Naive B cell (primary cell): ENCODE measurements around the gene GPR152. TPM values are rescaled to one million over a fixed set of nuclear protein-coding genes. Genes with fewer than 3 reads are reported as not detected.
A peak's percentile ranks its signal among the peaks of the same experiment; 100 is the strongest.

Experiments used
- ATAC-seq, 2 donors: fragments of 150-1000 bp; cut with Tn5 transposase; 2 replicates each; pipeline ENCODE4 v1.10.0; 2021; ENCODE audit warnings: low read depth in 2 of 2, mild to moderate bottlenecking in 2 of 2, moderate library complexity in 2 of 2
- DNase-seq: peaks from one replicate; pipeline ENCODE4 v3.0.0; 2022
- H3K27ac Mint-ChIP-seq, 6 donors: one replicate each; pipeline ENCODE4 v1.8.0; 2020 to 2022; ENCODE audit warnings: mild to moderate bottlenecking in 6 of 6, mixed read lengths in 6 of 6, moderate library complexity in 5 of 6, inconsistent platforms in 2 of 6
- H3K27me3 Mint-ChIP-seq, 3 donors: one replicate each; pipeline ENCODE4 v1.8.0; 2021 to 2022; ENCODE audit warnings: mixed read lengths in 3 of 3, mild to moderate bottlenecking in 1 of 3
- H3K36me3 Mint-ChIP-seq, 2 donors: one replicate each; pipeline ENCODE4 v1.8.0; 2020 to 2022; ENCODE audit warnings: mixed read lengths in 2 of 2, inconsistent platforms in 1 of 2, mild to moderate bottlenecking in 1 of 2
- H3K4me1 Mint-ChIP-seq, 3 donors: one replicate each; pipeline ENCODE4 v1.8.0; 2020 to 2022; ENCODE audit warnings: mixed read lengths in 3 of 3, inconsistent platforms in 1 of 3, mild to moderate bottlenecking in 1 of 3, moderate library complexity in 1 of 3
- H3K4me3 Mint-ChIP-seq, 8 donors: one replicate each; pipeline ENCODE4 v1.8.0; 2020 to 2022; ENCODE audit warnings: mild to moderate bottlenecking in 8 of 8, mixed read lengths in 8 of 8, moderate library complexity in 8 of 8, inconsistent platforms in 2 of 8
- H3K9me3 Mint-ChIP-seq, 7 donors: one replicate each; pipeline ENCODE4 v1.8.0; 2020 to 2022; ENCODE audit warnings: mixed read lengths in 7 of 7, mild to moderate bottlenecking in 5 of 7, inconsistent platforms in 2 of 7, moderate library complexity in 1 of 7
- polyA plus RNA-seq, 6 donors: library from polyadenylated mRNA; unstranded; fragments of 300-500 nt; fragmentation: Illumina TruSeq; gene quantifications; one replicate each; pipeline ENCODE4 v1.2.3, GENCODE V29; 2021; ENCODE audit warnings: low read depth in 6 of 6

The GPR152 gene
- polyA plus RNA-seq, 6 donors from 2014 or later = 1.1 to 2.5 (median 1.7) TPM; not detected in 1

DNA sequence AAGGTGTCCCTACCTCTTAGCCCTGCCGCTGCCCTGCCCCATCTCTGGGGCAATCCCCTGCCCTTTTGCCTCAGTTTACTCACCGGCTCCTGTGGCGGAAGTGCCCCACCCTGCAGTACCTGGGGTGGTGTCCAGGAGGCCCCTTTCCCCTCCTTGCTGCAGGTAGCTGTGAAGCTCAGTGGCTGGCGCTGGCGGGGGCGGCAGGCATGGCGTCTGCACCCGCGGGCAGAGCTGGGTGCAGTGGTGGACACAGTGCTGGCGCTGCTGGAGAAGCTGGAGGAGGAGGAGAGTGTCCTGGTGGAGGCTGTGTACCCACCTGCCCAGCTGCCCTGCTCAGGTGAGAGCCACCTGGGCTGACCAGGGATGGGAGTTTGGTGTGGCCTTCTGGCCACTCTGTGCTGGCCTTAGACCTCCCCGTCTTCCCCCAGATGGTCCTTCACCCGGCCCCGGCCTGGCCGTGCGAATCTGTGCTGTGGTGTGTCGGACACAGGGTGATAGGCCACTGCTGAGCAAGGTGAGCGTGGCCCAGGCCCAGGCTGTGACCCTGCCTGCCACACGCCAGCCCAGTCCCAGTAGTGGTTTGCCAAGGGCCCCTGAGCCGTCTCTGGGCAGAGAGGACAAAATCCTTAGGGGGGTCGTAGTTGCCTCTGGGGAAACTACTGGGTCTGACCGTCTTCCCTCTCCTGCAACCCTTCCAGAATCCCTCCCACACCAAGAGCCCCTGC lies 33.0 kb downstream of the GPR152 start:
- Mint-ChIP-seq H3K27ac (peak overlapping the region in 5 of 6 donors; percentile 83 to 97 (median 89)), H3K4me3 (peak overlapping the region; percentile 84 to 91 (median 86)), H3K4me1 (peaks cover 57 to 67% (median 60%) of the 10 kb centered on the region in 3 donors), H3K36me3 (no peaks in the 10 kb centered on the region), H3K9me3 (no peaks in the 10 kb centered on the region), H3K27me3 (no peaks in the 10 kb centered on the region)
- ATAC-seq (no peak), DNase-seq (no peak)

DNA sequence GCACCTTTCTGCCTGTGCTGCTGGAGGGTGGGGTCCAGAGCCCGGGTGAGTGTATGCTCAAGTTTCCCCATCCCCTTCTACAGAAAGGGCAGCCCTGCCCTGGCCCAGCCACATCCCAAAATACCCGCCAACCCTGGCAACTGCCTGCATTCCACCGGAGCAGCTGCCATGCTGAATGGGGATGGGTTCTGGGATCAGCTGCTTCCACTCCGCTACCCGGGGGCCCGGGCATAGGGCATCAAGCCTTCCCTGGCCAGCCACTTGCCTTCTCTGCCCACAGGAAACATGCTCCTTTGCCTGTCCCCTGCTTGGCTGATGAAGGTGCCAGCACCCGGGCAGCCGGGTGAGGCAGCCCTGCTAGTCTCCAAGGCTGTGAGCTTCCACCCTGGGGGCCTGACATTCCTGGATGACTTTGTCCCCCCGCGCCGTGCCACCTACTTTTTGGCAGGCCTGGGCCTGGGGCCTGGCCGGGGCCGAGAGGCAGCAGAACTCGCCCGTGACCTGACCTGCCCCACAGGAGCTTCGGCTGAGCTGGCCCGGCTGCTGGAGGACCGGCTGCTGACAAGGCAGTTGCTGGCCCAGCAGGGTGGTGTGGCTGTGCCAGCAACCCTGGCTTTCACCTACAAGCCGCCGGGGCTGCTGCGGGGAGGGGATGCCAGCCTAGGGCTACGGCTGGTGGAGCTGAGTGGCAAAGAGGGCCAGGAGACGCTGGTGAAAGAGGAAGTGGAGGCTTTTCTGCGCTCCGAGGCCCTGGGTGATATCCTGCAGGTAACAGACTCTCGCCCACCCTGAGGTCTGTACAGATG lies 33.9 kb downstream of the GPR152 start:
- Mint-ChIP-seq H3K36me3 (no peaks in the 10 kb centered on the region), H3K4me1 (peaks cover 59 to 74% (median 65%) of the 10 kb centered on the region in 3 donors), H3K4me3 (peak overlapping the region; percentile 84 to 88 (median 85)), H3K27me3 (no peaks in the 10 kb centered on the region), H3K9me3 (no peaks in the 10 kb centered on the region), H3K27ac (peak overlapping the region in 5 of 6 donors; percentile 83 to 97 (median 89))
- peak; percentile 85 for DNase-seq
- ATAC-seq = peak; percentile 63 to 65

DNA sequence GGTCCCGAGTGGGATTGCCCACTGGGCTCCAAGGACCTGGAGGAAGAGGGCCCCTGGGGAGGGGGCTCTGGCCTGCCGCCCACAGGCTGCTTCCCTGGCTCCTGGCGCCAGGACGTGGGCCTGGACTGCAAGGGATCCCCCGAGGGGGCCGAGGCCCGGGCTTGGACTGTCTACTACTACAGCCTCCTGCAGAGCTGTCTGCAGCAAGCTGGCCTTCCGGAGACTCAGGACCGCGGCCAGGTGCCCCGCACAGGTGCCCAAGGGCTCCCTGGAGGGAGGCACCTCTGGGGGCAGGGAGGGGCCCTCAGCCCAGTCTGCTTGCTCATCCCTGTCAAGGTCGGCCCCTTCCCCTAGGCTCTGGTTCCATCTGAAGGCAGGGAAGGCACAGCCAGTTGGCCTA lies 35.1 kb downstream of the GPR152 start:
- no peaks in the 10 kb centered on the region for H3K9me3 Mint-ChIP-seq
- DNase-seq (no peak), ATAC-seq (no peak)
- H3K27ac Mint-ChIP-seq = peak overlapping the region in 3 of 6 donors; percentile 41 to 87 (median 83)
- peaks cover 63 to 78% (median 71%) of the 10 kb centered on the region in 3 donors for H3K4me1 Mint-ChIP-seq
- peak overlapping the region in 7 of 8 donors; percentile 35 to 90 (median 86) for H3K4me3 Mint-ChIP-seq
- no peaks in the 10 kb centered on the region for H3K36me3 Mint-ChIP-seq
- H3K27me3 Mint-ChIP-seq = no peaks in the 10 kb centered on the region

DNA sequence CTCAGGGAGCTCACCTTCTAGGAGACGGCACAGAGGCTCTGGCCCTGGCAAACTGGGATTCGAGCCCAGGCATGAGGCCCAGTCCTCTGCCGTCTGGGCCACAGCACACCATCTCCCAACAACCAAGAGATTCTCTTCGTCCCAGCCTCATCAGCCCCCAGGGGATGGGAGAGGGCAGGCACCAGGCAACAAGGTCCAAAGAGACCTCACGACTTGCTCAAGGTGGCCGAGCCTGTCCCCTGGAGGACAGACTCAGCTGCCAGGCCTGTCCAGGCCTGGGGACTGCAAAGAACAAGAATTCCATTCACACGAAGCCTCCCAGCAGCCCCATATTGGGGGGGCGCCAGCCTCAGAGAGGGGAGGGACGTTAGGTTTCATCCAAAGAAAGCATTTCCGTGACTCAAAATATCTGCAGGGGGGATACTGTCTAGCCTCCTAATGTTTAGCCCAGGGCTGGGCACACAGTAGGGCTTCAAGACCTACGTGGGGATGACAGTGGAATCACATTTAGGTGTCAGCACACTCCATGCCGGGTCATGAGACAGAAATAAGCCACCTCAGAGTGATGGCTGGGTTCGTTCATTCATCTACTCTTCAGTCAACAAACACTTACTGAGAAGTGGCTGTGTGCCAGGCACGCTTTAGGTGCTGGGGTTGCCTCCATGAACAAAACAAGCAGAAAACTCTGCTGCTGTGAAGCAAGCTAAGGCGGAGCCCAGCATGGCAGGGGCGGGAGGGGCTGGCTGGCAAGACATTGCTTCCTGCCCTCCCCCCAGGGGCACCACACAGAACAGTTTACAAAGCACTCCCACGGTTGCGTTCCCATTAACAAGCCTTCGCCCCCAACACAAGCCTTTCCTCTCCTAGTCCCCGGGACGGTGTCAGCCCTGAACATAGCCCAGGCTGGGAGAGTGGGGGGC lies 35.9 kb downstream of the GPR152 start:
- DNase-seq (peak; percentile 67), ATAC-seq (peak; percentile 22 to 29)
- no peaks in the 10 kb centered on the region for H3K9me3 Mint-ChIP-seq
- no peaks in the 10 kb centered on the region for H3K36me3 Mint-ChIP-seq
- H3K27ac Mint-ChIP-seq = peak overlapping the region; percentile 83 to 95 (median 90)
- H3K4me1 Mint-ChIP-seq = peaks cover 70 to 85% (median 79%) of the 10 kb centered on the region in 3 donors
- no peaks in the 10 kb centered on the region for H3K27me3 Mint-ChIP-seq
- H3K4me3 Mint-ChIP-seq = peak overlapping the region; percentile 84 to 91 (median 86)

DNA sequence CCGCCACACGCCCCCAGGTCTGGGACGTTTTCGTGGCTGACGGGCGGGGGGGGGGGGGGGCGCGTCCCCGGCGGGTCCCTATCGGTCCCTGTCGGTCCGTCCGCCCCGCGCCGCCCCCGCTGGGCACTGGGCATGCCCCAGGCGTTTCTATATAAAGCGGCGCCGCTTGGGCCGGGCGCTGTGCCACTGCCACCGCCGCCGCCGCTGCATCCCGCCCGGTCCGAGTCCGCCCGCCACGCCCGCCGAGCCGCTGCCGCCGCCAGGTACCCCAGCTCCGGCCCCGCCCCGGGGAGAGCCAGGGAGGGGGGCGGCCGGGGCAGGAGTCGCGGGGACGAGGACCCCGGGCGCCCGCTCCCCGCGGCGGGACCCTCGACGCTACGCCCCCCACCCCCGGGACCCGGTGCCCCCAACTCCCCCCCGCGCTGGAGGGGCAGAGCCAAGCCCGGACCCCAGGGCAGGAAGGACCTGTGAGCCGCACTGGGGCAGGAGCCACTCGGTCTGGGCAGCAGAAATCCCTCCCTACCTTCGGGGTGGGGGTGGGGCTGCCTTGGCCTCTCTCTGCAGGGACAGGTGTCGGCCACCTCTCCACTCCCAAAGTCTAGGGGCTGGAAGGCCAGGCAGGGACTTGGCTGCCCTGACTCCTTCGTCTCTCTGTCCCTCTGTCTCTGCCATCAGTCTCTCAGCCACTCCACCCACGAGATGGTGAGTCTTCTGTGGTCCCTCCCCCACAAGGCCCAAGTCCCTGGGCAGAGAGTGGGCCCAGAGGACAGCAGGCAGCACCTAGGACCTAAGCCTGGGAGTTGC lies 36.8 kb downstream of the GPR152 start, which contains the start of gene CARNS1:
Gene CARNS1 (plus strand): TSS at position 178 of the 804 bp plus-strand sequence. CDS start 522 bp downstream, at position 700.
- Mint-ChIP-seq H3K27me3 (no peaks in the 10 kb centered on the region), H3K36me3 (no peaks in the 10 kb centered on the region), H3K4me3 (peak within 1 kb of the TSS; percentile 86 to 98 (median 90)), H3K9me3 (no peaks in the 10 kb centered on the region), H3K4me1 (peaks cover 74 to 89% (median 85%) of the 10 kb centered on the region in 3 donors), H3K27ac (peak within 1 kb of the TSS; percentile 83 to 95 (median 90))
- DNase-seq (no peak), ATAC-seq (no peak)

DNA sequence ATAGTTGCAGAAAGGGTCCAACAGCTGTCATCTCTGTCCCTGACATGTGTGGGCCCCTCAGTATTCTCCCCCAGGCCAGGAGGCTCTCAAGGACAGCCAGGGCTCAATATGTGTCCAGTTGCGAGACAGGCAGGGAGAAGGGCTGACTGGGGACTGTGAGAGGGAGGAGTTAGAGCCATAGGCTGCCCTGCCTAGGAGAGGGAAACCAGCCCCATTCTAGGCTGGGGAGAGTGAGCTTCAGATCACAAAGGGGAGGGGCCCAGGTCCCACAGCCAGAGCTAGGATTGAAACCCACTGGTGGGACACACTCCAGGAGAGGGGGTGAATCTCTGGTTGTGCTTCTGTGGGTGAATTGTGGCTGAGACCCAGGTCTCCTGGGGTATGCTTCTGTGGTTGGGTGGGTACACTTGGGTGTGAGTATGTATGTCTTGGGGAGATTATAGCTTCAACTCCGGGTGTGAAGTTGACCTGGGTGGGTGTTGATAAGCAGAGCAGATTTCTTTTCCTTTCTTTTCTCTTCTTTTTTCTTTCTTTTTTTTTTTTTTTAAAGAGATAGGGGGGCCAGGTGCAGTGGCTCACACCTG lies 39.2 kb downstream of the GPR152 start:
- H3K36me3 Mint-ChIP-seq = no peaks in the 10 kb centered on the region
- peak overlapping the region in 4 of 6 donors; percentile 9 to 73 (median 20) for H3K27ac Mint-ChIP-seq
- no peaks in the 10 kb centered on the region for H3K27me3 Mint-ChIP-seq
- peaks cover 72 to 92% (median 84%) of the 10 kb centered on the region in 3 donors for H3K4me1 Mint-ChIP-seq
- H3K4me3 Mint-ChIP-seq = peak overlapping the region; percentile 68 to 98 (median 78)
- DNase-seq = no peak
- ATAC-seq = no peak
- H3K9me3 Mint-ChIP-seq = no peaks in the 10 kb centered on the region

DNA sequence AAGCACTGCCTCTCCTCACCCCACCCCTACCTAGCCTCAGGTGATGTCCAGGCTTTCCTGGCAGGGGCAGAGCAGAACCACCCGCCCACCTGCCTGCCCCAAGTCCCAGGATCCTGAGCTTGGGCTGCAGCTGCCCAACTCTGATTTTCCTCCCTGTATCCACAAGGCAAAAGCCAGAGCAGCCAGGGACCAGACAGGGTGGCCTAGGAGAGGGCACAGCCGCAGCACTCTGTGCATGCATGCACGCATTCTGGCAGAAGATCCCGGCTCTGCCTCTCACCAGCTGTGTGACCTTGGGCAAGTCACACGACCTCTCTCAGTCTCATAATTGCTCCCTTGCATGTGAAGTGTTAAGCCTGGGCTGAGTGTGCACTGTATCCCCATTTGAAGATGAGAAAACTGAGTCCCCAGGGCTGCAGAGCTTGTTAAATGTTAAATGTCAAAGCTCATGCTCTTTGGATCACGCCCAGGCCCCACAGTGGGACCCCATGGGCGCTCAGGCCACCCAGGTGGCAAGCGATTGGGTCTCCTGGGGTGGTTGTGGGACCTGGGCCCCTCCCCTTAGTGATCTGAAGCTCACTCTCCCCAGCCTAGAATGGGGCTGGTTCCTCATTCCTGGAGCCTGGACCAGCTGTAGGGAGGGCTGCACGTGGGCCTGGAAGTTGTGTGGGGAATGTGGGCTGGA lies 39.9 kb downstream of the GPR152 start:
- Mint-ChIP-seq H3K27ac (peak overlapping the region in 3 of 6 donors; percentile 22 to 57 (median 41)), H3K4me3 (peak overlapping the region; percentile 68 to 98 (median 82)), H3K27me3 (no peaks in the 10 kb centered on the region), H3K36me3 (no peaks in the 10 kb centered on the region), H3K4me1 (peaks cover 72 to 92% (median 84%) of the 10 kb centered on the region in 3 donors), H3K9me3 (no peaks in the 10 kb centered on the region)
- DNase-seq (no peak), ATAC-seq (no peak)

DNA sequence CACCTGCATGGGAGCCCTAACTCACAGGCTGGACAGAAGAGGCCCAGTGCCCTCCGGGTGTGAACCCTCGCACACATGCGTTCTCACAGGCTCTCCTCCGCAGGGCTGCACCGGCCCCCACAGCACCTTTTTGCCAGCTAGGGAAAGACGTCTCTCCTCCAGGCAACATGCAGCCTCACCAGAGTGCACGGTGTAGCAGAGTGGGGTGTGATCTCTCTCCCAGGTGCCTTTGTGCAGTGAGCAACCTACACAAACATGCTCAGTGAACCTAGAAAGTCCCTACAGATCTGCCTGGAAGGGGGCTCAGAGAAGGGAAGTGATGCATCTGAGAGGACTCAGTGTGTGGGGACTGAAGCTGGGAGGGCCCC lies 40.8 kb downstream of the GPR152 start:
- DNase-seq (no peak), ATAC-seq (peak; percentile 10 to 16)
- no peaks in the 10 kb centered on the region for H3K27me3 Mint-ChIP-seq
- H3K9me3 Mint-ChIP-seq = no peaks in the 10 kb centered on the region
- peak overlapping the region; percentile 68 to 98 (median 81) for H3K4me3 Mint-ChIP-seq
- H3K36me3 Mint-ChIP-seq = peaks cover 0 to under 1% of the 10 kb centered on the region in 2 donors
- H3K27ac Mint-ChIP-seq = no peak overlapping the region
- H3K4me1 Mint-ChIP-seq = peaks cover 71 to 92% (median 87%) of the 10 kb centered on the region in 3 donors

DNA sequence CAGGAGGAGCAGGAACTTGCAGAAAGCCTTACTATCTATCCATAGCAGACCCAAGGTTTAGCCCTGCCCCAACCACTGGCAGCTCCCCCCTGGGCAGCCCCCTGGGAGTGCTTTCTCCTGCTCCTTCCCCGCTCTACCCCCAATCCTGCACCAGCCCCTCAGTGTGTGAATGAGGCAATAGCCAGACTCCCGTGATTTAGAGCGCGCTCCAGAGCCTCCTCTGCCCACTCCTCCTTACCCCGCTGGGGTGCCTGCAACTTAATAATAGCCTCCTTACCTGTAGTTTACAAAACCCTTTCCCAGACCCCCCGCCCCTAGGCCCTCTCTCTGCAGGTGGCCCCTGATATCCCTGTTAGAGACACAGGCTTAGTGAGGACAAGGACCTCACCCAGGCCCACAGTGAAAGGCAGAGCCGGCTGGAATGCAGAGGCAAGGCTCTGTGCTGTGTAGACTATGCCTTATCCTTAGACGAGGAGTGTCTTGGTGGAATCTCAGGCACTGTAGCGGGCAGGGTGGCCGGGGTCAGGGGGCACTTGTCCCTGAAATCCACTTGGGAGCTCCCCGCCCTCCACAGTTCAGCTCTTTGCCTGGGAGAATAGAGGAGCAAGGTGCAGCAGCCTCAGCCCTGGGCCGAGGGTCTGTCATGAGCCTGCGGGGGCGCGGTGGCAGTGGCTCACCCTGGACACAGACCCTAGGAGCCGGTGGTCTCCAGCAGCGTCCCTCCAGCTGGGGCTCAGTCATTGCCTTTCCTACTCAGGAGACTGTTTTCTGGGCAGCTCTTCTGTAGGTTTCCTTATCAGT lies 41.3 kb downstream of the GPR152 start:
- ATAC-seq (no peak), DNase-seq (no peak)
- H3K9me3 Mint-ChIP-seq = no peaks in the 10 kb centered on the region
- H3K27ac Mint-ChIP-seq = peak overlapping the region in 5 of 6 donors; percentile 63 to 87 (median 78)
- peaks cover 71 to 92% (median 85%) of the 10 kb centered on the region in 3 donors for H3K4me1 Mint-ChIP-seq
- H3K27me3 Mint-ChIP-seq = no peaks in the 10 kb centered on the region
- H3K4me3 Mint-ChIP-seq = peak overlapping the region; percentile 68 to 98 (median 84)
- H3K36me3 Mint-ChIP-seq = peaks cover 0 to 6% of the 10 kb centered on the region in 2 donors

DNA sequence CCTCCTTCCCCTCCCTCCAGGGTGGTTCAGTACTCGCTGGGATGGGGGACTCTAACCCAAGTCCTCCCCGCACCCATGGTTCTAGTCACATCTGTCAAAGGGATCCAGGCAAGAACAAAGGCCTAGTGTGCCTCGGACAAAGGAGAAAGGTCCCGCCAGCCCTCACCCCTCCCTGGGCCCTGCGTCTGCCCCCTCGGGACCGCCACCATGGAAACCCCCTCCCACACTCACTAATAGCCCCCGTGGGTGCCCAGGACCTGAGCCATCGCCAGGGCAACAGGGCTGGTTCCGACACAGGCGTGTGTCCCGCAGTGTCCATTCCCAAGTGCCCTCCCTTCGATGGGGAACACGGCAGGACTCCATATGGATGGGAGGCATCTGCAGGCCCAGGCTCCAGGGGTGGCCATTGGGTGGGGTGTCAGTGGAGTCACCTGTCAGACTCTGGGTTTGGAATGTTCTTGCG lies 42.1 kb downstream of the GPR152 start:
- DNase-seq (no peak), ATAC-seq (no peak)
- Mint-ChIP-seq H3K36me3 (peaks cover 0 to 8% of the 10 kb centered on the region in 2 donors), H3K4me3 (peak overlapping the region; percentile 80 to 98 (median 94)), H3K9me3 (no peaks in the 10 kb centered on the region), H3K27me3 (no peaks in the 10 kb centered on the region), H3K4me1 (peaks cover 69 to 95% (median 89%) of the 10 kb centered on the region in 3 donors), H3K27ac (peak overlapping the region in 5 of 6 donors; percentile 84 to 96 (median 92))
